Fibroblast of the aortic adventitia (primary cell): Measurements from ENCODE around the gene CYGB. TPM values are rescaled to one million over a fixed set of nuclear protein-coding genes. Genes with fewer than 3 reads are reported as not detected.

Experiments used
- DNase-seq: peaks from one replicate; pipeline ENCODE4 v3.0.0-alpha.2; 2010; ENCODE audit warnings: low read depth
- H3K4me3 ChIP-seq: 2 replicates; pipeline ENCODE4 v1.5.1; 2011; ENCODE audit warnings: low read depth, mild to moderate bottlenecking, control low read depth, low read length, moderate library complexity
- total RNA-seq: library from RNA; depleted of rRNA; stranded (reverse); fragments of >200 nt; gene quantifications from 2 replicates; pipeline ENCODE4 v1.2.3, GENCODE V29; 2012; ENCODE audit warnings: low replicate concordance
- TF ChIP-seq, protein P1 (sequence below): IDR thresholded peaks from 2 replicates; pipeline ENCODE4 v1.5.1; 2011; ENCODE audit warnings: mild to moderate bottlenecking, low read length, control low read depth, inconsistent platforms; ENCODE audit not compliant: insufficient read depth

The CYGB gene
- total RNA-seq, 1 donor: 35.2 TPM

DNA sequence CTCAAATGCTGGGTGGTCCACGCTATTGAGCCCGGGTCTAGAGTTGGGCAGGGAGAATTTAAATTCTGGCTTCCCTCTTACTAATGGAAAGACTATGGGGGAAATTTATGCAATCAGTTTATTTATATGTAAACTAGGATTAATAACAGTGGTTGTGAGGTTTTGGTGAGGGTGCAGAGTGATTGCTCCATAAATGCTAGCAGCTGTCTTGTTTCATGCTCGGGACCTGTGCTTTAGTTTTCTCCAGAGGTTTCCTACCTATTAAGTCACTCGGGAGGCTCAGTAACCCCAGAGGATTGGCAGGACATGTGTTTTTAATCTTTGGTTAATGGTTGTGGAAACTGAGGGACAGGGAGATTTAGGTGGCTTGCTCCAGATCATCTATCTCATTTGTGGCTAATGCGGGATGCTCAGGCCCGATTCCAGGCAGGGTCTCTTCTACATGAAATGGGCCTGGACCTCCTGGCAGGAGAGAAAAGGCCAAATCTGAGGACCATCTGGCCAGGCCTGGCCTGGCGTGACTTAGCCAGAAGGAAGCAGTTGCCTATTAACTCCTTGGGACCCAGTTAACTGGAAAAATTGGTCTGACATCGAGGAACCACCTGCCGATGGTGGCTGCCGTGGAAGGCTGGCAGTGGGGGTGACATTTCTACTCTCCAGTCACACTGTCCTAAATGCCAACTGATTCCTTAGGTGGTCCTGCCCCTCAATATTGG, 4.4 kb upstream of the CYGB start:
- TF ChIP-seq, protein P1, sequence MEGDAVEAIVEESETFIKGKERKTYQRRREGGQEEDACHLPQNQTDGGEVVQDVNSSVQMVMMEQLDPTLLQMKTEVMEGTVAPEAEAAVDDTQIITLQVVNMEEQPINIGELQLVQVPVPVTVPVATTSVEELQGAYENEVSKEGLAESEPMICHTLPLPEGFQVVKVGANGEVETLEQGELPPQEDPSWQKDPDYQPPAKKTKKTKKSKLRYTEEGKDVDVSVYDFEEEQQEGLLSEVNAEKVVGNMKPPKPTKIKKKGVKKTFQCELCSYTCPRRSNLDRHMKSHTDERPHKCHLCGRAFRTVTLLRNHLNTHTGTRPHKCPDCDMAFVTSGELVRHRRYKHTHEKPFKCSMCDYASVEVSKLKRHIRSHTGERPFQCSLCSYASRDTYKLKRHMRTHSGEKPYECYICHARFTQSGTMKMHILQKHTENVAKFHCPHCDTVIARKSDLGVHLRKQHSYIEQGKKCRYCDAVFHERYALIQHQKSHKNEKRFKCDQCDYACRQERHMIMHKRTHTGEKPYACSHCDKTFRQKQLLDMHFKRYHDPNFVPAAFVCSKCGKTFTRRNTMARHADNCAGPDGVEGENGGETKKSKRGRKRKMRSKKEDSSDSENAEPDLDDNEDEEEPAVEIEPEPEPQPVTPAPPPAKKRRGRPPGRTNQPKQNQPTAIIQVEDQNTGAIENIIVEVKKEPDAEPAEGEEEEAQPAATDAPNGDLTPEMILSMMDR: no peak
- no peak for DNase-seq

DNA sequence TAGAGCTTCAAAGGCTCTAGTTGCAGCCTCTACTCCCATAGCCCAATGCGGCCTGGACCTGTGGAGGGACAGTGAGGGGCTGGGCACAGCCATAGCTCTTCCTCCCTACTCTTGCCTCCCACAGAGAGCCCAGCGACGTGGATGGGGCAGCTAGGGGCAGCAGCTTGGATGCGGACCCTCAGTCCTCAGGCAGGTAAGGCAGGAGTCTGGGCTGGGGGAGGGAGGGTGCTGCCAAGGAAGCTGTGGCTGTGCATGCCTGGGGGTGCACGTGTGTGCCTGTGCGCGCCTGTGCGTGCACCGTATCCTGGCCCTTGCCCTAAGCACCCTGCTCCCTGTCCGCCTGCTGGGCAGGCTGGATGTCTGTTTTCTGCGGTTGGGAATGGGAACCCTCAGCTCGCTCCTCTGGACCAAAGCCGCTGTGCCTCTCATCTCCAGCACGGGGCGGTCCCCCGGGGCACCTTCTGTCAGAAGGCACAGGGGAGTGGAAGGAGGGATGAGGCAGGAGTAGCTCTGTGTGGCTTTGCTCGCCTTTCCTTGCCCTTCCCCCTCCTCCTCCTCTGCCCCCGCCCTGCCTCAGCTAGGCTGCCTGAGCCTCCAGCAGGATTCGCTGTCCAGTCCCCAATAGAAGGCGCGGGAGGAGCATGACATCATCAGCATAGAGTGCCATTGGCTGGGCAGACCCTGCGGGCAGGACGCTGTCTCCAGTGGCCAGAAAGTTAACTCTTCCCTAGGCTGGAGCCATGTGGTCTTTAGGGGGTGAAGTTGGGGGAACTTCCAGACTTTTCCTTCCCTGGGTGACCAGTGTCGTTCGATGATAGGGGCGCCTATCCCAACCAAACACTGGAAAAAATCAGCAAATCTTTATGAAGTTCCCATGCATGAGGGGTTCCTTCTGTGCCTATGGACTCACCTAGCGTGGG, 3.1 kb upstream of the CYGB start:
- DNase-seq: peak; percentile 93
- peak overlapping the region; percentile 60 for H3K4me3 ChIP-seq
- TF ChIP-seq, protein P1: peak; percentile 44

More for the DNA sequence above, 4.4 kb upstream of the CYGB start:
- no peak overlapping the region for H3K4me3 ChIP-seq

DNA sequence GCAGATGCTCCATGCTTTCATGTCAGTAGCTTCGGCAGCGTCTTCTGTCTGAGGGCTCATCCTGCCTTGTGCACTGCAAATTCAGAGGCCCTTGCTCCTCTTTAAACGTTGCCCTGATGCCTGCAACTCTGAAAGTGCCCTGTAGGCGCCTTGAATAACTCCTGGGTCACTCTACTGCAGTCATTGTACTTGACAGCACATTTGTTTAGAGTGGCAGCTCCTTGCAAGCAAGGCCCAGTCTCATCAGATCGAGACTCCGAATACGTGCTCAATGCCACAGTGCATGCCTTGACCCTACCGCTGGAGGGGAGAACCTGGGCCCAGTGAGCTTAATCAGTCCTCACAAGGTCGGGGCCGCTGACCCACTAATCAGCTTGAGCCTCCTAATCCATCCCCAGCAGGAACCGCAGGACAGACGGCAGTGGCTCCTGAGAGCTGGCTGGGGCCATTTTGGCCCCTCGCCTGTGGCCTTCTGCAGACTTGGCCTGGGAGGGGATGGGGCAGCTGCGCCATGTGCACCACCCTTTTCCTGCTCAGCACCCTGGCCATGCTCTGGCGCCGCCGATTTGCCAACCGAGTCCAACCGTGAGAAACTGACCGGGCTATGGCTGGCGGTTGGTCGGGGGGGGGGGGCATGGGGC, 2.2 kb upstream of the CYGB start, which contains the start of gene PRCD:
PRCD (plus strand) TSS at position 414 of the 641 bp plus-strand sequence; CDS start at position 512, 98 bp downstream.
- no peak for DNase-seq
- H3K4me3 ChIP-seq: peak within 1 kb of the TSS; percentile 60
- TF ChIP-seq, protein P1: no peak

DNA sequence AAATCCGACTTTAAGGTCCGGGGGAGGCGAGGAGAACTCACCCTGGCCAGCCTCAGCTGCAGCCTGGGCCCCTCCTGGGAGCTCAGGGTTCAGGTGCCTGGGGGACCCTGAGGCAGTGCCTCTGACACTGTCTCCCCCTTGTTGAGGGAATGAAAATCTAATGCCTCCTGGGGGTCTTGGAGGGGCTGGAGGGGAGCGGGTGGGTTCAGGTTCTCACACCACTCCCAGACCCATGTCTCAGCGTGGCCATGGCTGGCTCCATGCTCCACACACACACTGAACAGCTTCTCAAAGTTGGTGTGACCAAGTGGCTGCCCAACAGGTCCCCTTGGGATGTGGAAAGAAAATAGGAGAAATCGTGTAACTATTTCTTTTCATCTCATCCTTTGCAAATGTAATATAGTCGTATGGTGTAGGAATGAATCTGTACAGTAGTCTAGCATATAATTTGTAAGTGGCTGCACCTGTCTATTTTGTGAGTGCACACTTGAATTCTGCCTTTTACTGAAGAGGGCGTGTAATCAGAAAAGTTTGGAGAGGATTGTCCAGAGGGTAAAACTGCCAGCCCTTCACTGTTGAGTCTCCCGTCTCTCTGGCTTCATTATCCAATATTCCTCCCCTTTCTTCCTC, 1.5 kb upstream of the CYGB start:
- no peak for DNase-seq
- H3K4me3 ChIP-seq: no peak overlapping the region
- TF ChIP-seq, protein P1: no peak

DNA sequence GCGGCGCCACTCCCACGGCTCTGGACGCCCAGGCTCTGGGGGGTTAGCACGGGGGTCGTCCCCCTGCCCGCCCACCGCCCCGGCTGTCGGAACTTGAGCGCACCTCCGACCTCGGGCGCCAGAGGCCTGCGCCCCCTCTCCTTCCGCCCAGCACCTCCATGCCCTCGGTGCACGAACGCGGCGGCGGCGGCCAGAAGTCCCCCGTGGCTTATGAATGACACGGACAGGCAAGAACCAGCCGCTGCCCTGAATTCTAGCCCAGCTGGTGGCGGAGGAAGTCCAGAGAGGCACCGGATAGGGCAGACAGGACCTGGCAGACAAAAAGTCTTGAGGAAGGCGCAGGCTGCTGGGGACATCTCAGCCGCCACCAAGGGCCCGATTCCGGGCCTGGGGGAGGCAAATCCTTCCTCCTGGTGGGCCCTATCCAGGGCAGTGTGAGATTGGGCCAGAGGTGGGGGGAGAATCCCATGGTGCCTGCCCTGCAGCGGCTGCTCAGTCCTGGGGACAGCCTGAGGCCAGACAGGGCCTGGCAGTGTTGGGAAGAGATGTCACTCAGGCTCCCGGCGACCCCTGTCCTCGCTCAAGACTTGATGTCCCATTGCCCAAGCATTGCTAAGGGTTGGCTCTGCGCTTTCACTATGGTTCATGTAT, 897 bp upstream of the CYGB start:
- peak overlapping the region; percentile 60 for H3K4me3 ChIP-seq
- TF ChIP-seq, protein P1: no peak
- no peak for DNase-seq

DNA sequence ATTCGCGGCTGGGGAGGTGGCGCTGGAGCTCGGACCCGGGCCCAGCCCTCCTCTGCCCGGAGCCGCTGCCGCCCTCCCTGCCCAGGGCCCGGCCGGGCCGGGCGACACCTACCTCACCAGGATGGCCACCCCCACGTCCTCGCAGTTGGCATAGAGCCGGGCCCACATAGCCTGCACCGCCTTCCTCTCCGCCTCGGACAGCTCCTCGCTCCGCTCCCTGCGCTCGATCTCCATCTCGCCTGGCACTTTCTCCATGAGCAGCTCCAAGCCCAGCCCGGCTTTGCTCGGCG, 276 bp downstream of the CYGB start:
- TF ChIP-seq, protein P1: no peak
- peak overlapping the region; percentile 60 for H3K4me3 ChIP-seq
- peak; percentile 34 for DNase-seq
